RWPE2 (cell line): Measurements from ENCODE around the gene ZNF106.

Experiments used
- ATAC-seq: fragments of 200-7000 bp; cut with Tn5 transposase; 3 replicates; pipeline ENCODE4 v1.9.1; 2021; ENCODE audit warnings: low read depth
- DNase-seq: peaks from one replicate; pipeline ENCODE4 v3.0.0-alpha.2; 2020; ENCODE audit warnings: low spot score
- H3K27ac ChIP-seq: fragments of 450-650 bp; 2 replicates; pipeline ENCODE4 v1.5.1; 2017; ENCODE audit warnings: mild to moderate bottlenecking; ENCODE audit not compliant: poor library complexity, severe bottlenecking
- H3K27me3 ChIP-seq: fragments of 250-450 bp; sonication (Bioruptor Pico); 2 replicates; pipeline ENCODE4 v1.5.1; 2021; ENCODE audit warnings: mild to moderate bottlenecking, moderate library complexity; ENCODE audit not compliant: insufficient read depth, poor library complexity, severe bottlenecking
- H3K36me3 ChIP-seq: fragments of 250-450 bp; sonication (Bioruptor Pico); 2 replicates; pipeline ENCODE4 v1.5.1; 2020; ENCODE audit warnings: low read depth, mild to moderate bottlenecking, moderate library complexity
- H3K4me1 ChIP-seq: fragments of 250-450 bp; sonication (Bioruptor Pico); 2 replicates; pipeline ENCODE4 v1.5.1; 2021; ENCODE audit warnings: mild to moderate bottlenecking, moderate library complexity; ENCODE audit not compliant: insufficient read depth, poor library complexity, severe bottlenecking
- H3K4me3 ChIP-seq: fragments of 250-450 bp; sonication (Bioruptor Pico); 2 replicates; pipeline ENCODE4 v1.5.1; 2021; ENCODE audit warnings: mild to moderate bottlenecking, moderate library complexity; ENCODE audit not compliant: severe bottlenecking
- H3K9me3 ChIP-seq: fragments of 250-450 bp; sonication (Bioruptor Pico); 2 replicates; pipeline ENCODE4 v1.5.1; 2021; ENCODE audit warnings: mild to moderate bottlenecking, moderate library complexity; ENCODE audit not compliant: severe bottlenecking
- TF ChIP-seq, protein P1 (sequence below): fragments of 450-650 bp; IDR thresholded peaks from one replicate; pipeline ENCODE4 v1.5.1; 2017; ENCODE audit warnings: mild to moderate bottlenecking, moderate library complexity; ENCODE audit not compliant: poor library complexity, severe bottlenecking

The ZNF106 gene

DNA sequence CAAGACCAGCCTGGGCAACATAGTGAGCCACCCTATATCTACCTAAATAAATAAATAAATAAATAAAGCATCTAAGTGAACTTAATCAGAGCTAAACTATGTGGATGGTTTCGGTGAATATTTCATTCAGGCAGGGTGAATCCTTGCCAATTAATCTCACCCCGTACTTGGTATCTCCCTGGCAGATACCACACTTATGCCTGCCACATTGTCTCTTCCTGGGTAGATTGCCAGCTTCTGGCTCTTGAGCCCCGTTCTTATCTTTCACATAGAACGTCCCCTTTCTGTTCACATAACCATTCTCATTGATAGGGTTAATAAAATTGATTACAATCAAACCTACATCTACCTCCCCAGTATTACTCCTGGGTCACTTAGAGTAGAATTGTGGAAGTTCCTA lies 11.5 kb upstream of the ZNF106 start:
- DNase-seq (no peak), ATAC-seq (no peak)
- no peak overlapping the region for H3K4me3 ChIP-seq
- peaks cover 31% of the 10 kb centered on the region for H3K36me3 ChIP-seq
- TF ChIP-seq, protein P1, sequence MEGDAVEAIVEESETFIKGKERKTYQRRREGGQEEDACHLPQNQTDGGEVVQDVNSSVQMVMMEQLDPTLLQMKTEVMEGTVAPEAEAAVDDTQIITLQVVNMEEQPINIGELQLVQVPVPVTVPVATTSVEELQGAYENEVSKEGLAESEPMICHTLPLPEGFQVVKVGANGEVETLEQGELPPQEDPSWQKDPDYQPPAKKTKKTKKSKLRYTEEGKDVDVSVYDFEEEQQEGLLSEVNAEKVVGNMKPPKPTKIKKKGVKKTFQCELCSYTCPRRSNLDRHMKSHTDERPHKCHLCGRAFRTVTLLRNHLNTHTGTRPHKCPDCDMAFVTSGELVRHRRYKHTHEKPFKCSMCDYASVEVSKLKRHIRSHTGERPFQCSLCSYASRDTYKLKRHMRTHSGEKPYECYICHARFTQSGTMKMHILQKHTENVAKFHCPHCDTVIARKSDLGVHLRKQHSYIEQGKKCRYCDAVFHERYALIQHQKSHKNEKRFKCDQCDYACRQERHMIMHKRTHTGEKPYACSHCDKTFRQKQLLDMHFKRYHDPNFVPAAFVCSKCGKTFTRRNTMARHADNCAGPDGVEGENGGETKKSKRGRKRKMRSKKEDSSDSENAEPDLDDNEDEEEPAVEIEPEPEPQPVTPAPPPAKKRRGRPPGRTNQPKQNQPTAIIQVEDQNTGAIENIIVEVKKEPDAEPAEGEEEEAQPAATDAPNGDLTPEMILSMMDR, result no peak
- H3K27me3 ChIP-seq, result no peaks in the 10 kb centered on the region
- H3K27ac ChIP-seq, result no peak overlapping the region
- no peaks in the 10 kb centered on the region for H3K9me3 ChIP-seq
- peaks cover 14% of the 10 kb centered on the region for H3K4me1 ChIP-seq

DNA sequence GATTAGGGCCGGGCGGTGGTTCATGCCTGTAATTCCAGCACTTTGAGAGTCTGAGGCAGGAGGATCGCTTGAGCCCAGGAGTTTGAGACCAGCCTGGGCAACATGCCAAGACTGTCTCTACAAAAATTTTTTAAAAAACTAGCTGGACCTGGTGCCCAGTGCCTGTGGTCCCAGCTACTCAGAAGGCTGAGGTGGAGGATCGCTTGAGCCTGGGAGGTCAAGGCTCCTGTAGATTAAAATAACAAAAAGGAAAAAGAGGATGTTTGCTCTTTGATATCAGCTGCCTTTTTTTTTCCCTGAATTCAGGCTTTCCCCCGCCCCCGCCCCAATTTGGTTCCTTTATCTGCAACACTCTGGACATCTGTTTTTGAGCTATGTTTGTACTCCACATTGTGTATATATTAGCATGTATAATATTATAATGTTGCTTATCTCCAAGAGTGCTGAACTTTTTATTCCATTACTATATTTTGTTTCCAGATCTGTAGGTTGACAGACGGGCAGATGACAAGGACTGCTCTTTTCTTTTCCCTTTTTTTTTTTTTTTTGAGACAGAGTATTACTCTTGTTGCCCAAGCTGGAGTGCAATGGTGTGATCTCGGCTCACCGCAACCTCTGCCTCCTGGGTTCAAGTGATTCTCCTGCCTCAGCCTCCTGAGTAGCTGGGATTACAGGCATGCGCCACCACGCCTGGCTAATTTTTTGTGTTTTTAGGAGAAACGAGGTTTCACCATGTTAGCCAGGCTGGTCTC lies 9.1 kb upstream of the ZNF106 start:
- H3K27me3 ChIP-seq, result no peaks in the 10 kb centered on the region
- DNase-seq, result no peak
- H3K27ac ChIP-seq, result peak overlapping the region; percentile 42
- peaks cover 15% of the 10 kb centered on the region for H3K4me1 ChIP-seq
- H3K36me3 ChIP-seq, result peaks cover 28% of the 10 kb centered on the region
- no peaks in the 10 kb centered on the region for H3K9me3 ChIP-seq
- ATAC-seq, result no peak
- TF ChIP-seq, protein P1, result no peak
- no peak overlapping the region for H3K4me3 ChIP-seq

DNA sequence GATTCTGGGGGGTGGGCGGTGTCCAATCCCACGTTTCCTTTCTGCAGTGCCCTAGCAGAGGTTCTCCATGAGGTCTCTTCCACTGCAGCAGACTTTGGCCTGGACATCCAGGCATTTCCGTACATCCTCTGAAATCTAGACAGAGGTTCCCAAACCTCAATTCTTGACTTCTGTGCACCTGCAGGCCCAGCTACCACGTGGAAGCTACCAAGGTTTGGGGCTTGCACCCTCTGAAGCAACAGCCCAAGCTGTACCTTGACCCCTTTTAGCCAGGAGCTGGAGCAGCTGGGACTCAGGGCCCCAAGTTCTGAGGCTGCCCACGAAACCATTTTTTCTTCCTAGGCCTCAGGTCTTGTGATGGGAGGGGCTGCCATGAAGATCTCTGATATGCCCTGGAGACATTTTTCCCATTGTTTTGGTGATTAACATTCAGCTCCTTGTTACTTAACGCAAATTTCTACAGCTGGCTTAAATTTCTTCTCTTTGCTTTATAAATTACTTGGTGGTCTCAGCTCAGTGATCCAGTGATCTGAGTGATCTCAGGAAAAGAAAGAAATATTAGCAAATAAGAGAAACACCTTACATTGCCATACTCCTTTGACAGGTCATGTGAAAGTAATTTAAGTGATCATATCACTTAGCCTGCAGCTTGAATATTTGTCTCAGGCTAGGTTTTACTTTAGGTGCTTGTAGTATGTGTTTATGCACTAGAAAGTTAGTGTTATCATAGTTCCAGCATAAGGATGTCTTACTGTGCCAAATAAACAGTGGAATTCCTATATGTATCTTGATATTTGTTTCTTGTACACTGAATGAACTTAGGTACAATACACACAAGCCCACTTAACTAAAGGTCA lies 7.5 kb upstream of the ZNF106 start:
- H3K4me1 ChIP-seq, result peaks cover 21% of the 10 kb centered on the region
- no peaks in the 10 kb centered on the region for H3K27me3 ChIP-seq
- peak overlapping the region; percentile 42 for H3K27ac ChIP-seq

DNA sequence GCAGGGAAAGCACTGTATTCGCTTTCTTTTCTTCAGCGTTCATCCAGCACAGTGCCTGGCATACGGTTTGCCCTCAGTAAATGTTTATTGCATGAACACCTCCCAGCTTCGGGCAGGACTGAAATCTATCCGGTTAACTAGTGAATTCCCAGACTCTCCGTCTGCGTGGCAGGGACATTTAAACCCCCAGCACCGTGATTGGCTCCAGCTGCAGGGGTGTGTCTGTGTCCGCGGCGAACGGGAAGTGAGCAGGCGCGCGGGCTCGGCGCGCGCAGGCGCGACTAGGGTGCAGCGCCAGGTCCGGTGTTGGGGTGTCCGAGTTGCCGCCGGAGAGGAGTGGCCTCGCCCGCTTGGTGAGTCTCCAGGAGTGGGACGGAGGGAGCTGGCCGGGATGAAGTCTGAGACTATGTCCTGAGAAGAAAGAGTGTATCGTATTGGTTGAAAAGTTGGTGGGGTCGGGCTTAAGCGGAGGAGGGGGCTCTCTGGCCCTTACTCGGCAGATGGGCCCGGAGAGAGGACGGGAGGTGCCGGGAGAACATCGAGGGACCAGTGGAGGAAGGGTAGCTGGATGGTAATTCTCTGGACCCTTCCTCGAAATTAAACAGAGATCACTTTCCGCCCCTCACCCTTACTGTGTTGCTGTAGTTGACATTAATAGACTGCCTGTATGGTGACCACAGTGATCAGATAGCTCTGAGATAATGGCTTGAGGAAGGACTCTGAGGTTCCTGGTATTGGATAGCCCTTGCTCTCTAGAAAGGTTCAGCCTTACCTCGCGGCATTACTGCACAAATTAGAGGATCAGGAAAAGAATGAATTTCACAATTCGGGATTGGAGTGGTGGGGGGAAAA lies 4.6 kb upstream of the ZNF106 start, which contains the start of gene SNAP23:
TSS of gene SNAP23 (plus strand) at position 274 of the 852 bp plus-strand sequence. CDS start 16,213 bp downstream, outside the sequence.
- Histone ChIP-seq H3K27ac (peak within 1 kb of the TSS; percentile 88), H3K4me1 (peaks cover 27% of the 10 kb centered on the region), H3K36me3 (peaks cover 12% of the 10 kb centered on the region), H3K9me3 (no peaks in the 10 kb centered on the region), H3K4me3 (peak within 1 kb of the TSS; percentile 46), H3K27me3 (no peaks in the 10 kb centered on the region)
- DNase-seq (peak; percentile 96), ATAC-seq (peak; percentile 91)
- TF ChIP-seq, protein P1, result no peak

More for the DNA sequence above, 7.5 kb upstream of the ZNF106 start:
- no peak for DNase-seq
- TF ChIP-seq, protein P1, result no peak
- Histone ChIP-seq H3K36me3 (peaks cover 20% of the 10 kb centered on the region), H3K4me3 (no peak overlapping the region), H3K9me3 (no peaks in the 10 kb centered on the region)
- ATAC-seq, result no peak
